ENCODE data around the gene RBM6. TPM values are rescaled to one million over a fixed set of nuclear protein-coding genes. Genes with fewer than 3 reads are reported as not detected.
A peak's percentile ranks its signal among the peaks of the same experiment; 100 is the strongest.

The RBM6 gene
- total and polyA plus RNA-seq, 9 of the 15 experiments (the other 6 are each of a cell fraction or from before 2014, with no cell fraction given): 19.9 to 82.2 (median 57.8) TPM

DNA sequence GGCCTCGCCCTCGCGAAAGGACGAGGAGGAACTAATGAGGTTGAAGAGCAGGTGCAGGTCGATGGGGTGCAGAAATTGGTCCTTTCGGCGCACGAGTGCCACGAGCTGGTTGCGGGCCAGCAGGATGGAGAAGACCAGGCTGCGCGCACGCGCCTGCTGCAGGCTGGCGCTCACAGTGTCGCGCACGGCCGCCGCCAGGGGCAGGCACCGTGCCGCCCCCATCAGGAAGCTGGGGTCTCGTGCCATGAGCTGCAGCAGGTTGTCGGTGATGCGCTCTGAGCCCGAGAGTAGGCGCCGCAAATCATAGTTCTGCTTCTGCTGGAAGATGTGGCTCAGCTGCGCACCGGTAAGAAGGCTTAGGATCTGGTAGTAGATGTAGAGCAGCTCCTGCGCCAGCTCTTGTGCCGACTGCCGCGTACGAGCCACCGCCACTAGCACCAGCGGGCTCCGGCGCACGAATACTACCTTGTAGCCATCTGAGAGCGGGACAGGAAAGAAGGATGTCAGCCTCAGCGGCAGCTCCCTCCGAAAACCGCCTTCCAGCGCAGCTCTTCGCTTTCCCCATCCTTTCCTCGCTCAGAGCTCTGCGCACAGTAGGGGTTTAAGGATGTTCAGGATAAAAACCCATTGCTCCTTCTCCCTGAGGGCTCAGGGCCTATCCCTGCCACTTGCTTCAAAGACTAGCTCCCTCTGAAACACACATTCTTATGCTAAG is 29.4 kb upstream of the RBM6 start:
- FAIRE-seq: no peak
- ChIA-PET CTCF (ENCODE audit: low intra/inter-chr PET ratio) (no interaction called here), POLR2A (interaction anchor here (1.2 kb wide), 1 partner anchor 19 kb away, joined by 3 read pairs; the partner anchor contains the start of gene MON1A)
- no TSS peak for BruUV-seq (replicated peaks)
- ATAC-seq: no peak
- H3K9ac ChIP-seq (ENCODE audit: insufficient read depth in 1 of 2, low read depth in 2 of 2, low read length in 2 of 2): no peak overlapping the region
- intact Hi-C loops (cut with micrococcal nuclease) (no loop called here), in situ Hi-C loops (cut with MboI) (no loop called here)
- H3K9me3 ChIP-seq (replicated peaks; ENCODE audit: control insufficient read depth, insufficient read depth, low read depth, low read length): no peaks in the 10 kb centered on the region
- no peak for DNase-seq (ENCODE audit: extremely low read depth in 1 of 4, low spot score in 3 of 4)
- no peak overlapping the region for H2AFZ ChIP-seq (ENCODE audit: low read depth, low read length)
- no peak overlapping the region for H3K4me3 ChIP-seq
- 95% methylated on average over 14 of the region's 48 CpGs for WGBS (ENCODE audit: insufficient coverage, low coverage, missing lambda C conversion rate)
- no peak for TF ChIP-seq TOE1 (IDR thresholded peaks at IDR 0.05; ENCODE audit: borderline replicate concordance)
- TF ChIP-seq TOE1 (CRISPR knock-in tag; IDR thresholded peaks at IDR 0.05; ENCODE audit: borderline replicate concordance, low read depth): no peak
- TF ChIP-seq POLR2G (IDR thresholded peaks at IDR 0.05; ENCODE audit: low read depth, low read length): peak; percentile 17; the same call in 1 of the 2 replicates
- peak; percentile 81 for TF ChIP-seq ZKSCAN1 (IDR thresholded peaks at IDR 0.05; ENCODE audit: low read depth, low read length)
- no peak for TF ChIP-seq MBD2 (IDR thresholded peaks at IDR 0.05; ENCODE audit: borderline replicate concordance, low read depth)
- TF ChIP-seq, protein P1, sequence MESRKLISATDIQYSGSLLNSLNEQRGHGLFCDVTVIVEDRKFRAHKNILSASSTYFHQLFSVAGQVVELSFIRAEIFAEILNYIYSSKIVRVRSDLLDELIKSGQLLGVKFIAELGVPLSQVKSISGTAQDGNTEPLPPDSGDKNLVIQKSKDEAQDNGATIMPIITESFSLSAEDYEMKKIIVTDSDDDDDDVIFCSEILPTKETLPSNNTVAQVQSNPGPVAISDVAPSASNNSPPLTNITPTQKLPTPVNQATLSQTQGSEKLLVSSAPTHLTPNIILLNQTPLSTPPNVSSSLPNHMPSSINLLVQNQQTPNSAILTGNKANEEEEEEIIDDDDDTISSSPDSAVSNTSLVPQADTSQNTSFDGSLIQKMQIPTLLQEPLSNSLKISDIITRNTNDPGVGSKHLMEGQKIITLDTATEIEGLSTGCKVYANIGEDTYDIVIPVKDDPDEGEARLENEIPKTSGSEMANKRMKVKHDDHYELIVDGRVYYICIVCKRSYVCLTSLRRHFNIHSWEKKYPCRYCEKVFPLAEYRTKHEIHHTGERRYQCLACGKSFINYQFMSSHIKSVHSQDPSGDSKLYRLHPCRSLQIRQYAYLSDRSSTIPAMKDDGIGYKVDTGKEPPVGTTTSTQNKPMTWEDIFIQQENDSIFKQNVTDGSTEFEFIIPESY (CRISPR knock-in tag; IDR thresholded peaks at IDR 0.05): peak; percentile 62; the same call in 1 of the 2 replicates
- H3K4me2 ChIP-seq (ENCODE audit: insufficient read depth, low read length): no peak overlapping the region
- peaks cover 30% of the 10 kb centered on the region; the same call in 2 of the 3 replicates for H3K36me3 ChIP-seq (ENCODE audit: control insufficient read depth, insufficient read depth, low read length)
- peaks cover 32 to 42% of the 10 kb centered on the region in 2 experiments for H3K4me1 ChIP-seq (replicated peaks in 1 of 2; ENCODE audit: control insufficient read depth in 2 of 2, insufficient read depth in 2 of 2, low read length in 2 of 2)
- H4K20me1 ChIP-seq (replicated peaks; ENCODE audit: control insufficient read depth, insufficient read depth, low read length): no peaks in the 10 kb centered on the region
- peaks cover 2% of the 10 kb centered on the region for H3K9me1 ChIP-seq (ENCODE audit: control insufficient read depth, insufficient read depth, low read length)
- no peaks in the 10 kb centered on the region for H3K27me3 ChIP-seq (ENCODE audit: control insufficient read depth in 2 of 2, insufficient read depth in 2 of 2, low read length in 2 of 2)
- H3K79me2 ChIP-seq (ENCODE audit: control insufficient read depth, insufficient read depth, low read length): peaks cover 4% of the 10 kb centered on the region; the same call in 2 of the 3 replicates
- no peak overlapping the region for H3K27ac ChIP-seq (ENCODE audit: extremely low read depth, low read depth, low read length)
